Measurements from ENCODE around the gene CTDSPL2.
"Not testable (repeated sequence)": the region's sequence is repeated elsewhere in the genome, so short reads cannot be mapped to it uniquely, and the experiment has no call there.

CTDSPL2 gene

DNA sequence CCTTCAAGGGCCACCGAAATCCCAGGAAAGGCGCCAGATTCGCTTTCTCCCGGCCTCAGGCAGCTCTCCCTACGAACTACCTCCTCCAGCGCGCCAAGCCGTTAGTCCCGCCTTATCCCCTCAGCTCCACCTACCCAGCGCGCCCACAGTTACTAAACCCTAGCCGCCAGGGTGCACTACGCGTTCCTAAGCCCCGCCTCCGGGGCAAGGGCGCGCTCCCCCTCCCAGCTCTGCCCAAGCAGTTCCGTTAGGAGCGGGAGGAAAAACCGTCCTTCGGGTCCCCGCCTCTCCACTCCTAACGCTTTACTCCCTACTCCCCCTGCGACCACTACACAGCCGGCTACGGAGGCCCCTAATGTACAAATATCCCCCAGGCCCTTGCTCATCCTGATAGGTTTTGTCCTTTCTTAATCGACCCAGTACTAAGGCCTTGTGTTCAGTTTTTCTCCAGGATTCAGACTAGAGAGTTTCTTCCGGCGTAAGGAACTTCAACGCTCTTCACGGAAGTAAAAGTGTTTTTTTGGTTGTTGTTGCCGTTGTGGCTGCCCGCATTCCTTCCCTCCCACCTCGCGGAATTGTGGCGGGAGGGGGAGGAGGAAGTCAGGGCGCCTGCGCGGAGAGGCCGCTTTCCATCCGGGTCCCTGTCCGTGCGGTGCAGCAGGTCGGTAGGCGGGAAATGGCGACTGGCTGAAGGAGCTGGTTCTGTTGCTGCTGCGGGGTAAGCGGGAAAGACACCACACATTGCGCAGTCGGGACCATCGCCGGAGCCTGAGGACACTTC is at the start of gene CTDSPL2:
TSS of gene CTDSPL2 (plus strand) at position 655 of the 781 bp plus-strand sequence. CDS start 31,386 bp downstream, outside the sequence.
- DNase-seq = peak; percentile 97

DNA sequence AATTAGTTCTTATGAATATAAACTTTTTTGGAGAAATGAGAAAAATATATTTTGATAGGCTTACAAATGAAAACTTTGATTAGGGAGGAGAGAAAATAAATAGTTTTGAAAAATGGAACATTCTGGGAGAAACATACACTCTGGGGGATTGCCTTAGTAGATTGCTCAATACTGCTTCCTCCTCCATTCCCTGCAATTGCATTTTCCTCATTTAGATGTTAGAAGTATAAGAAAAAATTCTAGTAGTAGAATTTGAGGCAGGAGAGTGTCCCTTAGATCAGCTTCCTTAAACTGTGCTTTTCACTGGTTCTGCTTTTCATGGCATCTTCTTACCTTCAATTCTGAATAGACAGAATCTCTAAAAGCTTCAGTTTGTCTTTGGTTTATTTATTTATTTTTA is 46.2 kb upstream of the CTDSPL2 start:
- DNase-seq = no peak

DNA sequence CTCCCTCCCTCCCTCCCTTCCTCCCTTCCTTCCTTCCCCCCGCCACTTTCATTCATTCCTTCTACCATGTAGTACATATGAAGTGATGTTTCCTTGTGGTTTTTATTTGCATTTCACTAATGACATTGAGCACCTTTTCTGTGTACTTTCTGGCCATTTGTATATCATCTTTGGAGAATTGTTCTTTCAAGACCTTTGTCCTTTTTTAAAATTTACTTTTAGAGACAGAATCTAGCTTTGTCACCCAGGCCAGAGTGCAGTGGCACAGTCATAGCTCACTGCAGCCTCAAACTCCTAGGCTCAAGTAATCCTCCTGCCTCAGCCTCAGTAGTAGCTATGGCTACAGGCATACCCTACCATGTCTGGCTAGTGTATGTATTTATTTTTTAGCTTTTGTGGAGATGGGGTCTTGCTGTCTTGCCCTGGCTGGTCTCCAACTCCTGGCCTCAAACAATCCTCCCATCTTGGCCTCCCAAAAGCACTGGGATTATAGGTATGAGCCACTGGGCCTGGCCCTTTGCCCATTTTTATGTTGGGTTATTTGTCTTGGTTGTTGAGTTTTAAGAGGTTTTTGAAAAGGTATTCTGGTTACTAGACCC is 42.0 kb upstream of the CTDSPL2 start:
- no peak for DNase-seq

DNA sequence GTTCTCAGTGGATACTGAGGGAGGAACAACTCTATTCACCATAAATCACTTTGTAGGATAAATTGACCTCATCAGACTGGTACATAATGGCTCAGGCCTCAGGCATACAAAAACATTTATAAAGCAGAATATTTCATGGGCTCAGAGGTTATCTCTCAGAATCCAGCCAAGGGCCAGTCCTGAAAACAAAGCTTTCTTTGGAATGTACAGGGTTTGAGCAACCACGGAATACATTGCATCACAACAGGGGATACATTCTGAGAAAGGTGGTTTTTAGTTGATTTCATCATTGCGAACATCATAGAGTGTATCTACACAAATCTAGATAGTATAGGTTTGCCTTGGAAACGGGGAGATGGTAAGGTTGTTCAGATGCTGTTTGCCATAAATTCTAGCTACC is 33.4 kb upstream of the CTDSPL2 start:
- DNase-seq = no peak

DNA sequence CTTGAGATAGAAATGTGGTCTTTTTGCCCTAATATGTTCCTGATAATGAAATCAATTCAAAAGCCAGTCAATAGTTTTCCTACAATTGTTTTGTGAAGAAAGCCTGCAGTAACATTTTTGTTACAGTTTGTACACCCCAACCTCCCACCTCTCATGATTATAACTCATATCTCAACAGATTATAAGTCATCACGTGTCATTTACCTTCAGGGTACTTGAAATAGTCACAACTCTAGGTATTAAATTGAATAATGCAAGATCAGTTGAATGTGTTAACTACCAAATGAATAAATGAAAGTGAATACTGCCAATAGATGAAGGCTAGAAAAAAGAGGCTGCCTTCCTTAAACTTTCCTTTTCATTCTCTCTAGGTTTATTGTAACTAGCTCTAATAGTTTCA is 32.9 kb upstream of the CTDSPL2 start:
- no peak for DNase-seq

DNA sequence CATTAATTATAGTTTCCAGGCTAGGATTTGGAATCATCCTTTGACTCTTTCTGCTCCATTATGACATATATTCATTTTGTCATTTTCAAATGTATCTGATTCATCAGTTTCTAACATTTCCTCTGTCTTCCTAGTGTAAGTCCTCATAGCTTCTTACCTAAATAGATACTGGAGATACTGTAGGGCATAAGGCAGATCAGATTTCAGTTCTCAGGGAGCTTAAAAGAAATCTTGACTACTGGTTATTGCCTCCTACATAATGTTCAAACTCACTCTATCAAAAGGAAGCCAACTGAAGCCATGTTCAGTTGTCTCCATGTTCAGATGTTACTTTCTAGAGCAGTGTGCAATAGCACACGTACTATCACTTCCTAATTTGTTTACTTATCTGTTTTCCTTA is 29.6 kb upstream of the CTDSPL2 start:
- no peak for DNase-seq

DNA sequence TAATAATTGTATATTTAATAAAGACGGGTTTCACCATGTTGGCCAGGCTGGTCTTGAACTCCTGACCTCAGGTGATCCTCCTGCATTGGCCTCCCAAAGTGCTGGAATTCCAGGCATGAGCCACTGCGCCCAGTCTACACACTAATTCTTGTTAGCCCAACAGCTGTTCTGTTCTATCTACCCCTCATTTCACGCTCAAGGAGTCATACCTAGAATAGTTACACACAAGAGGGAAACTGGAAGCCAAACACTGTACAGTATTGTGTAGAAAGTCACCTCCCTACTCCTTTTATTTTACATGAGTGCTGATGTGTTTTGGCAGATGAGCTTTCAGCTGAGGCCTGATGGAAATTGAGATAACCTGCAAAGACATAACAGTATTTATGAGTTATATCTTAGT is 13.4 kb upstream of the CTDSPL2 start:
- no peak for DNase-seq

DNA sequence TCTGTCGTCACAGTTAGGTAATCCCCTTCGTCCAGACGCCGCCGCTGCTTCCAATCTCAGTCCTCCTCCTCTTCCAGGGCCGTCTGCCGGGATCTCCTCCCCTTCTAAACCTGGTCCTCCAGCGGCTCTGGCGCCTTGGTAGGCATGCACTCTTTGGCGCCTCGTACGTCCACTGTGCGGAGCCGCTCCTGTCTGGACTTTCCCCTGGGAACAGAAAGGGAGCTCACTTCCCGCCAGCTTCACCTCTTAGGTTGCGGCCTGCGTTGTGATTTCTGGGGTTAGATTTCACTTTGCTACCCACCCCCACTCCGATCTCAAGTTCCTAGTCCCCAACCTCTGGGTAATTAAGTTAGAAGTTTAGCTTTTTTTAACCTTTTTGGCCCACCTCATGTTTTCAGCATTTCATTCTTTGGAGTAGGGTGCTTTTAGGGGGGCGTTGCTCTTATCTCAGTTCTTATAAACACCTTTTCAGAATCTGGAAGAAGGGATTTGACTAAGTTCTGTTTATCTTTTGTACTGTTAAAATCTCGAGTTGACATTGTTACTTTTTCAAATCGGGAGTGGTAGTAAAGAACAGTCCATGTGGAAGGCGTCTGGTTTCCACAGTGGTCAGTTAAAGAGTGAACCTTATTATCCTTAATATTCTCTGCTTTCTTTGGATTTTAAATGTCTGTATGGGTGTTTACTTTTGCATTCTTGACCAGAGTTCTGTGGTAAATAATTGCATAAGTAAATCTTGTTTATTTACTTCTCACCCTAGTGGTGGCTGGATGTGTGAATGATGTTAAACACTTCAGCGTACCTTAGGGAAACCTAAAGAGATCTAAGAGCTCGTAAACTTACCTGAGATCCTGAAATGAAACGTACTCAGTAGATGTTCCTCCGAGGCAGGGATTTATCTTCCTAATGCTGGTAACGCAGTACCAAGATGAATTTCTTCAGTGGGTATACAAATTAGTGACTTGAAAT is 611 bp downstream of the CTDSPL2 start:
- DNase-seq = no peak

DNA sequence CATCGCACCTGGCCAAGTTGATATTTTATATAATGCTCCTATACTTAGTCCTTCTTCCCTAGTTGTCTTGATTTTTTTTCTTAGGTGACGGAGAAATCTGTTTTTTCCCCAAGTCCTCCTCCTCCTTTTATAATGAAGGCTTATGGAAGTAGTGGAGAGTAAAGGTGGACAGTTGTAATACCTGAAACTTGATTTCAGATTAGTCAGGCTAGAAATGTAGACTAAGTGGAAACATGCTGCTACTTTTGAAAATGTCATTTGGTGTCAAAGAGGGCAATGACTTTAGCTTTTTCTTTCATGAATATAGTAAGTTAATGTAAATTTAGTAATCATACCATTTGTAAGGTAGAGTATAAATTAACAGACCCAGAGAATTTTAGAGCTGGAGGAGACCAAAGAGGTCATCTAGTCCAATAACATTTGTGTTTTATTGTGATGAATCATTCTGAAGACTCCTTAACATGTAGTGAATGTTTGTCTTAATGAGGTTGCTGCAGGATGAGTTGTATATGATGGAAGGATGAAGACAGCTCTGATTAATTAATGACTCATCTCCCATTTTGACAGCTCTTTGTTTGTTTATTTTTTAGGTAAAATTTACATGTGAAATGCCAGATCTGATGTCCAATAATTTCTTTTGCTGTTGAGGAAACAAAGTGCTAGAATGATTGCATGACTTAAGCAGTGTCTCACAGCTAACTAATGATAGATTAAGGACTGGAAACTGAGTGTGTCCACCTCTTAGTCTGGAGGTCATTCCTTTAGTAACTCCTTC is 8.7 kb downstream of the CTDSPL2 start:
- no peak for DNase-seq

DNA sequence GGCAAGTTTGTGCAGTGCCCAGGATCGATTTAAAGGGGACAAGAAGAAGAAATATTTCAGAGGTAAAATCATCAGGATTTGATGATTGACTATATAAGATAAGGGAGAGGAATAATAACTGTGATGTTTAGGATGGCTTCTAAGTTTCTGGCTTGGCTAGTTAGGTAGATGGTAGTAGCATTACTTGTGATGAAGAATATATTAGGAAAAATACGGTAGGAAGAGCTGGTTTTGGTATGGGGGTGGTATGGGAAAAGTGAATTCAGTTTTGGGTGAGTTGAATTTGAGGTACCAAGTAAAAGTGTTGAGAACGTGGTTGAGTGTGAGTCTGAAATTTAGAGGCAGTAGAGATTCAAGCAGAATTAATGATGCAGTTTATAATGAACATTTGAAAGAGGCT is 11.0 kb downstream of the CTDSPL2 start:
- no peak for DNase-seq

DNA sequence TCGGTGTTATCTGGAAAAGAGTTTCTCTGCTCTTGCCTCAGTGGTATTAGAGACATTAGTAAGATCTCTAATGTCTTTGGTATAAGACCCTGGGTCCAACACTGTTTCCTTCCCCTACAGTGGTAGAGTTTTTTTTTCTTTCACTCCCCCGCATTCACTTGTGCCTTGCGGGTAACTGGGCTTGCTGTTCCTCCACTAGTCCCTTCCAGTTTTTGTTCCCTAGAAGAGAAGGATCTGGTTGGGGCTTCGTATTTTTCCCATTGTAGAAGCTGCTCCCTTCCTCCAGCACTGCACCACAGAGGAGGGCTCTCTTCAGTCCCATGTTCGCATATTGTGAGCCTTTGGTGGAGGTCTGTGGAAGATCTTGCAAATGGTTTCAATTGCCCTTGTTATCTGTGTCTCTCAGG is 13.7 kb downstream of the CTDSPL2 start:
- no peak for DNase-seq

DNA sequence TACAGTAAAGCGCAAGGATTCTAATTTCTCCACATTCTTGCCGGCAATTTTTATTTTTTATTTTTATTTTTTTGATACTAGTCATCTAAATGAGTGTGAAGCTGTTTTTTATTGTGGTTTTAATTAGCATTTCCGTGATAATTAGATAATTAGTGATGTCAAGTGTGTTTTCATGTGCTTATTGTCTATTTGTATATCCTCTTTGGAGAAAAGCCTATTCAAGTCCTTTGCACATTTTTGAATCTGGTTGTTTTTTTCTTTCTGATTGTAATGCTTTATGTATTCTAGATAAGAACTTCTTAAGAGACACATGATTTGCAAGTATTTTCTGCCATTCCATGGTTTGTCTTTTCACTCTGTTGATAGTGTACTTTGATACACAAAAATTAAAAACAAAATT is 16.1 kb downstream of the CTDSPL2 start:
- no peak for DNase-seq

DNA sequence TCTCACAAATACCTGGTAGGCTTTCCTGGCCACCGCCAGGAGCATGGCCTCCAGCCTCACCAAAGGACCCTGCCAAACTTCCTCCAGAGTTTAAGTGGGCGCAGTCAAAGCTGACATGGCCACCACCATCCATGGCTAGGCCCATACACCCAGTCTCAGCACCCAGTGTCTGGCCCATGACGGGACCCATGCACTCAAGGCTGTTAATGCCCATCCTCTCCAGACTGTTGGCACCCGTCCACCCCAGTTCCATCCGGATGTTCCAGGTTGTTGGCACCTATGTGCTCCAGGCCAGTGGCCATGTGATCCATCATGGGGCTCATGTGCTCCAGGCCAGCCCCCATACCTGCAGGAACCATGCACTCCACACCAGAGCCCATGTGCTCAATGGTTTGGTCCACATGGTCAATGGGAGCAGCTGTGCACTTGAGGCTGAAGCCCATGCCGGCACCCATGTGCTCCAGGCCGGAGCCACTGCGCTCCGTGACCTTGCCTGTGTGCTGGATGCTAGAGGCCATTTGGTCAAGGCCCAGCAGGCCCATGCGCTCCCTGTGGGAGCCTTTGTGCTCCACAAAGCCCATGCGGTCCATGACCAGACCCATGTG is 20.4 kb downstream of the CTDSPL2 start:
- no peak for DNase-seq

DNA sequence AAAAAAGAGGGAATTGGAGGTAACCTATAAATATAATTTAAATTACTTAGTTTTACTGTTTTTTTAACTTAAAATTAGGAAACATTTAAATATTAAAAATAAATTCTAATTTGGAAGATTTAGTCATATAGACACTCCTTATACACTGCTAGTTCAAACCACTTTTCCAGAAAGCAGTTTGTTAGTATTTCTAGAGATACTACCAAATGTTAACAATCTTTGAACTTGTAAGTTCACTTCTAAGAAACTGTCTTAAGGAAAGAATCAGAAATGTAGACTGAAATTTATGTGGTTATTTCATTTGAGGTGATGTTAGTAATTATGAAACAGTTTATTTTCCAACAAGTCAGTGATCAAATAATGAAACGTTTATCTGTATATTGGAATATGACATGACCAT is 22.7 kb downstream of the CTDSPL2 start:
- DNase-seq = no peak

DNA sequence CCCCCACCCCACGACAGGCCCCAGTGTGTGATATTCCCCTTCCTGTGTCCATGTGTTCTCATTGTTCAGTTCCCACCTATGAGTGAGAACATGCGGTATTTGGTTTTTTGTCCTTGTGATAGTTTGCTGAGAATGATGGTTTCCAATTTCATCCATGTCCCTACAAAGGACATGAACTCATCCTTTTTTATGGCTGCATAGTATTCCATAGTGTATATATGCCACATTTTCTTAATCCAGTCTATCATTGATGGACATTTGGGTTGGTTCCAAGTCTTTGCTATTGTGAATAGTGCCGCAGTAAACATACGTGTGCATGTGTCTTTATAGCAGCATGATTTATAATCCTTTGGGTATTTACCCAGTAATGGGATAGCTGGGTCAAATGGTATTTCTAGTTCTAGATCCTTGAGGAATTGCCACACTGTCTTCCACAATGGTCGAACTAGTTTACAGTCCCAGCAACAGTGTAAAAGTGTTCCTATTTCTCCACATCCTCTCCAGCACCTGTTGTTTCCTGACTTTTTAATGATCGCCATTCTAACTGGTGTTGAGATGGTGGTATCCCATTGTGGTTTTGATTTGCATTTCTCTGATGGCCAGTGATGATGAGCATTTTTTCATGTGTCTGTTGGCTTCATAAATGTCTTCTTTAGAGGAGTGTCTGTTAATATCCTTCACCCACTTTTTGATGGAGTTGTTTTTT is 26.3 kb downstream of the CTDSPL2 start:
- DNase-seq = not testable (repeated sequence)

DNA sequence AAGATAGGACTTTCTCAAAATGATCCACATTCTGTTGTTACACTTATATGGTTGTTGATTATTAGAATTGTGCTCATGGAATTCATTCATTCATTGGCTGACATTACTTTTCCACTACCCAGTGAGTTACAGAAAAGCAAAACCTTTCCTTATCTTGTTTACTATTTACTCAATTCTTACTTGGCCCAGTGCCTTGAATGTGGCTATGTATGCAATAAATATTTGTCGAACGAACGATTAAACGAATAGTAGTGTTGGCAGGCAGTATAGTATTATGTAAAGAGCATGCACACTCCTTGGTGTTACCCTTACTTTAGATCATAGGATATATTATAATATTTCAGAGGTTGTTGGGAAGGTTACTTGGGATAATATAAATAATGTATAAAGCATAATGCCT is 31.0 kb downstream of the CTDSPL2 start:
- no peak for DNase-seq

DNA sequence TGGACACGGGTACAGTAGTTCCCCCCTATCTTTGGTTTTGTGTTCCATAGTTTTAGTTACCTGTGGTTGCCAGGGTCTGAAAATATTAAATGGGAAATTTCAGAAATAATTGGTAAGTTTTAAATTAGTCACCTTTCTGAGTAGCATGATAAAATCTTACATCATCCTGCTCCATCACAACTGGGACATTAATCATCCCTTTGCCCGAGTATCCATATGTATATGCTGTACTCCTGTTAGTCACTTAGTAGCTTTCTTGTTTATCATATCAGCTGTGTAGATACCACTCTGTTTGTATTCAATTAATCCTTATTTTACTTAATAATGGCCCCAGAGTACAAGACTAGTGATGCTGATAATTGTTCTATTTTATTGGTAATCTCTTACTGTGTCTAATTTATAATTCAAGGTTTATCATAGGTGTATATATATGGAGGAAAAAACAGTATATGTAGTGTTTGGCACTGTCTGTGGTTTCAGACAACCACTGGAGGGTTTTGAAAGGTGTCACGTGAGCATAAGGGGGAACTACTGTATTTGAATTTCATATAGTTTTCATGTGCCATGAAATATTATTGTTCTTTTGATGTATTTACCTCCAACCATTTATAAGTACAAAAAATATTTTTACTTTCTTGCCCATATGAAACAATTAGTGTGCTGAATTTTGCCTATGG is 41.4 kb downstream of the CTDSPL2 start:
- DNase-seq = no peak

DNA sequence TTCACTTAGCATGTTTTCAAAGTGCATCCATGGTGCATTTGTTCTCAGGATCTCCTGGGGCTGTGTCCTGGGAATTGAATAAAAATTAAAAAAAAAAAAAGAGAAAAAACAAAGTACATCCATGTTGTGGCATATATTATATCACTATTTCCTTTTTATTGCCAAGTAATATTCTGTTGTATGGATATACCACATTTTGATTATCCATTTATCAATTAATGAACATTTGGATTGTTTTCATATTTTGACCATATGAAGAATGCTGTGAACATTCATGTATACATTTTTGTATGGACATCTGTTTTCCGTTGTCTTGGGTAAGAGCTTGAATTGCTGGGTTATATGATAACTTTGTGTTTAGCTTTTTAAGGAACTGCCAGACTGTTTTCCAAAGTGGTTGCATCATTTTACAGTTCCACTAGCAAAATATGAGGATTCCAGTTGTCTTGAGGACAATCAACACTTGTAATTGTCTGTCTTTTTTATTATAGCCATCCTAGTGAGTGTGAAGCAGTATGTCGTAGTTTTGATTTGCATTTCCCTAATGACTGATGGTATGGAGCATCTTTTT is 44.5 kb downstream of the CTDSPL2 start:
- no peak for DNase-seq

DNA sequence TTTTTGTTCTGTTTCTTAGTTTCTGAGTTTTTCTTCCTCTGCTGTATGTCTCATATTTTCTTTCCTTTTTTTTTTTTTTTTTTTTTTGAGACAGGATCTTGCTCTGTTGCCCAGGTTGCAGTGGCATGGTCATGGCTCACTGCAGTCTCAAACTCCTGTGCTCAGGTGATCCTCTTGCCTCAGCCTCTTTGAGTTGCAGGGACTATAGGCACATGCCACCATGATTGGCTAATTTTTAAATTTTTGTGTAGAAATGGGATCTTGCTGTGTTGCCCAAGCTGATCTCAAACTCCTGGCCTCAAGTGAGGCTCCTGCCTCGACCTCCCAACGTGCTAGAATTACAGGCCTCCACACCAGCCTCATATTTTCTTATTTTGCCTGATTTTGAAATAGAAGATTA is 51.9 kb downstream of the CTDSPL2 start:
- DNase-seq = no peak

DNA sequence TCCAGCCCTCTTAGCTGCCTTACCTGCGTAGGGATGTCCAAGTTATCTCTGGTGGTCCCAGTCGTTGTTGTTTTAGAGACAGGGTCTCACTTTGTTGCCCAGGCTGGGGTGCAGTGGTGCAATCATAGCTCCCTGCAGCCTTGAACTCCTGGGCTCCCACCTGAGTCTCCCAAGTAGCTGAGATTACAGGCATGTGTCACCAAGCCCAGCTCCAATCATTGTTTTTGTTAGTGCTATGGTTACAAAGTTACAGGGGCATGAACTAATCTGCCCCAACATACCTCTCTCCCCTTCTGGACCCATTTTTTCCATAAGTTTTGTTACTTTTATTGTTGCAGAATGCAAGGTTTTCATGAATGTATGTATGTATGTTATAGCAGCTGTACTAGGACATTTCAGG is 54.7 kb downstream of the CTDSPL2 start:
- no peak for DNase-seq

DNA sequence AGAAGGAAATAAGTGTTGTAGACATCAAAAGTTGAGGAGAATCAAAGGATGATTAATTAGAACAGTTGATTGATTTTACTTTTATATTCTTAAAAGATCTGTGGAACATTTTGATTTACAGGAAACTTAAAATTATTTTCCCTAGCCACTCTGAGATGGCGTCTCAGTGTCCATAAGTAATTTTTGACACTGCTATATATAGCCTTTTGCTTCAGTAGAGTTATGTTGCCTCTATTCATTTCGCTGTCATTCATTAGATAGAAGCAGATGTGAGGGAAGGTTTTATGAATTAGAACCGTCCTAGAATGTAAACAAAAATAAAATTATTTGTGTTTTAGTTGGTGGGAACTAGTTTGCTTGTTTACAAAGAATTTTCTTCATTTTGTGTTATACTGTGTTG is 58.5 kb downstream of the CTDSPL2 start:
- DNase-seq = no peak

Data from activated CD4-positive, alpha-beta T cell treated with anti-CD3 and anti-CD28 coated beads for 48 hours (primary cell).